GM21360 (cell line): ENCODE measurements around the gene S100A9.

Experiments
- ATAC-seq: cut with Tn5 transposase; IDR thresholded peaks from one replicate; pipeline ENCODE4 v1.9.1; 2021; ENCODE audit warnings: mild to moderate bottlenecking, moderate library complexity; ENCODE audit not compliant: unreplicated experiment

Gene S100A9

GRCh38 chr1:153360592-153361479, 3.2 kb downstream of the S100A9 start:
- no peak for ATAC-seq

GRCh38 chr1:153361480-153362109, 3.9 kb downstream of the S100A9 start:
- no peak for ATAC-seq

GRCh38 chr1:153362187-153362775, 4.6 kb downstream of the S100A9 start:
- ATAC-seq: no peak

GRCh38 chr1:153363641-153364040, 6.0 kb downstream of the S100A9 start:
- no peak for ATAC-seq

GRCh38 chr1:153364156-153364555, 6.5 kb downstream of the S100A9 start:
- ATAC-seq: no peak

DNA sequence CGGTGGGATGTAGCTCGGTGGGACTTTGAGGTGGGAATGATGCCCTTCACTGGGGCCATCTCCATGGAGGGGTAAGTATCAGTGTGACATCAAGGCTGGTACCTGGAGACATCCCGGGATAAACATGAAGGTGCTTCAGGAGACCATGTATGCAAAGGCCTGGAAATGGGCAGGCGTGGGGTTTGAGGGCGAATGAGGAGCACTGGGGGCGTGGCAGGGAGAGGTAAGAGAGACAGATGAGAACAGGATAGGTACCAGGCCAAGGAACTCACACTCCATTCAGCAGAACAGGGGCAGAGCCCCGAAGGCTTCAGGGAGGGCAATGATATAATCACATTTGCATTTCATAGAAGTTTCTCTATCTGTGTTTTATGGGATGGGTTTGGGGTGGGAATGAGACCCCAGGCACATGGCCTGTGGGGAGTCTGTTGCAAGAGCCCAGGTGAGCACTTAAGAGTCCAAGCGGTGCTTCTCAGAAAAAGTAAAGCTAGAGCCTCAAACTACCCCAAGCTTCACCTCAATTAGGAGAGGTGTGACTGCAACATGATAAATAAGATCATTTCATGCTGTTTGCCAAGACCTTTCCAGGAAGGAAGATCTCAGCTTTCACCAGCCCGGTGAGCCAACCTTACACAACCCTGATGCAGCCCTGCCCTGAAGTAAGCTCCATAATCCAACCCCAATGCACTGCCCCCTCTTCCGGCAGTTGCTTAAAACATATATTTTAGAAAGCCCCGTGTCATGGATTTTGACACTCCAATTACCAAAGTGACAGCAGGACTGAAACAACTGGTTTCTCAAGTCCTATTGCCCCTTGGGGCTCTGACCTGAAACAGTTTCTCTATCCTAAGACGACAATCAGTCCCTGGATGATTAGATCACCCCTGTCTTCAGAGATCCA, 7.4 kb downstream of the S100A9 start:
- ATAC-seq: no peak

- ATAC-seq: no peak
These were observed 8.0 kb downstream of the S100A9 start for GRCh38 chr1:153365696-153366095.

DNA sequence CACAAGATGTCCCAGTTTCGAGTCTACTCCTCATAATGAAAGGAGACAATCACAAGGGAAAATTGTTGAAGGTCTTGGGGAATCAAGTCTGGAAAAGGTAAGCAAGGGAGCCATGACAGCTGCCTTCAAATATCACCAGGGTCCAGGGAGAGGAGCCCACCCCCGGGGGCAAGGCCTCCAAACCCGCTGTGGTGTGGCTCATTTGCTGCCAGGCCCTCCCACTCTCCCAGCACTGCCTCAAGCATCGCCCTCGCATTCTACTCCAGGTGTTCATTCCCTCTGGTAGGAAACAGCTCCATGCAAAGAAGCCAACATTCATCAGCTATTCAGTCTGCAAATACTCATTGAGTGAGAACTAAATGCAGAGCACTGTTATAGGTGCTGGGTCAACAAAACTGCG, 8.6 kb downstream of the S100A9 start:
- ATAC-seq: no peak

- ATAC-seq: no peak
These were observed 9.4 kb downstream of the S100A9 start for GRCh38 chr1:153367090-153367489.

- ATAC-seq: no peak
These were observed 10.8 kb downstream of the S100A9 start for GRCh38 chr1:153368495-153368894.

DNA sequence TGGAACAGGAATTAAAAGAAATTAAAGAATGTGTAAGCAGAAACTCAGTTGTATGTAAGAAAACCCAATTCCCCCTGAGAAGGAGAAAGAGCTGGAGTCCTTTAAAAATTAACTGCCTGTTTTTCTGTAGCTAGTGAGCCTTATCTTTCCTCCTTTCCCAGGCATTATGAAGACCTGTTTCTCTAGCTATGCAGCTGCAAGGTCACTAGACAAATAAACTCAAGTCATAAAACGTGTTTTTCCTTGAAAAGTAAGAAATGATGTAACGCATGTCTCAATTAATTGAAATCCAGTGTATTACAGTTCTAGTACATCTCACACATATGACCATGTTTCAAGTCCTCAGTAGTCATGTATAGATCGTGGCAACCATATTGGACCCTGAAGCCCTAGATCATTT, 12.5 kb downstream of the S100A9 start:
- ATAC-seq: no peak

- no peak for ATAC-seq
These were observed 13.6 kb downstream of the S100A9 start for GRCh38 chr1:153371231-153371630.

DNA sequence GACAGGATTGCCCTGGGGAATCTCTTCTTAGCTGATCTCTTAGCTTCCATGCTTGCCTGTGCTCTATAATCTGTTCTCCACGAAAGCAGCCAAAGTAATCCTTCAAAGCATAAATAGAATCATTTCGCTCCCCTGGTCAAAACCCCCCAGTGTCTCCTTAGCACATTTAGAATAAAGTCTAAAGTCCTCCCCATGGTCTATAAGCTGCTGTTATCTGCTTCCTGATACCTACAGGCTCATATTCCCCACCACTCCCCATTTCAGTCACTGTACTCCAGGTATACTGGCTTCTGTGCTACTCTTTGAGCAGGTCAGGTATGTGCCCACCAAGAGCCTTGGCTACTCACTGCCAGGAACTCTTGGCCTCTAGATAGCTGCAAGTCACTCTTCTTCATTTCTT, 14.9 kb downstream of the S100A9 start:
- ATAC-seq: no peak

GRCh38 chr1:153374071-153374470, 16.4 kb downstream of the S100A9 start:
- no peak for ATAC-seq

- no peak for ATAC-seq
These were observed 17.9 kb downstream of the S100A9 start, which contains the start of gene S100A12 for GRCh38 chr1:153375511-153375910. Gene S100A12, minus strand, starts transcription at chr1:153375621. Its CDS starts 1,029 bp downstream, at chr1:153374592.

DNA sequence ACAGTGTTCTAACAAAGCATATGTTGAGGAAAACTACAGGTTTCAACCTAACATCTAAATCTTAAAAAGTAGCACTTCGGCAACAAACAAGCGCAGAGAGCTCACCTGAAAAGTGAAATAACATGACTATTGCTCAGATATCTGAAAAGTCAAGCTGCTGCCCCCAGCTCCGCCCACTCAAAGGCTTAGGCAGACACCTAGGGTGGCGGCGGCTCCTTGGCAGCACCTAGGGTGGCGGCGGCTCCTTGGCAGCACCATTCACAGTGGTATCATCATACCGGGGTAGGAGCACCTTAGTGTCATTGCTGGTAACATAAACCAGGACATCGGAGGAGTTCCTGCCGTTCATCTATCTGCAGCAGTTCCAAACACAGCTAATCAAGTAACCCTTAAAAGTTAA, 21.9 kb downstream of the S100A9 start:
- no peak for ATAC-seq

DNA sequence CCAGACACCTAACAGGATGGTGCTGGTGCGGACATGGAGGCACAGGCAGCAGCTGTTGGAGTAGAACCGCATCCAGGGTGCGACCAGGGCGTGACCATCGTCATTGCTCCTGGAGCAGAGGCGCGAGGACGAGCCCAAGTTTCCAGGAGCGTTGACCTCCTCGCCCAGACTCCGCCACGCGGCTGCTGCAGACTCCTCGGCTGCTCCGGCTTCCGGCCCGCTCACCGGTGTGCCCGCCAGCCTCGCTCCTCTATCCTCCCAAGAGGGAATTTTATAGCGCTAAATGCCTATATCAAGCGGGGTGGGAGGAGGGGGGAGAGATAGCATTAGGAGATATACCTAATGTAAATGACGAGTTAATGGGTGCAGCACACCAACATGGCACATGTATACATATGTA, 23.1 kb downstream of the S100A9 start:
- no peak for ATAC-seq

DNA sequence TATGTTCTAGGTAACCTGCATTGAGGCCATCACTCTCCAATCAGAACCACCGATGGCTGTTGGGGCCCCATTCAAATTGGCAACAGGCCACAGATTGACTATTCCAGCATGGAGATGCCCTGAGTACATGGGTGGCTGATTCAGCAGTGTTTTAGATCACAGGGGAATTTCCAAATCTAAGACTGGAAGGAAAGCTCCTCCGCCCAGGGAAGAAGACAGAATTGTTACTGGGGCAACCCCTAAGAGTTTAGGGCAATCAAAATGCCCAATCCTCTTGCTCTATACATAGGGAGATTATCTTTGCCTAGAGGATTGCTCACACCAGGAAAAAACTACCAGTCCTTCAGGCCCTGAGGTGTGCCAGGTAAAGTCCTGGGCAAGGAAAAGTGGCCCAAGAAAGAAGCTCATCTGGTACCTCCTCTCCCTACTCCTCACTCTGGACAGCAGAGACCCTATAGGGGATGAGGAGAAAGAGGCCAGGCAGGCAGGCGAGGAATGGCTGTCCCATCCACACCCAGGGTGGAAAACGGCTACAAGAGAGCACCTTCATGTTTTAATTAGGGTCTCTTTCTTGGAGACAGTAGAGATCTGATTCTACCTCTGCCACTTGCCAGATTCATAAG, 27.4 kb downstream of the S100A9 start:
- no peak for ATAC-seq

DNA sequence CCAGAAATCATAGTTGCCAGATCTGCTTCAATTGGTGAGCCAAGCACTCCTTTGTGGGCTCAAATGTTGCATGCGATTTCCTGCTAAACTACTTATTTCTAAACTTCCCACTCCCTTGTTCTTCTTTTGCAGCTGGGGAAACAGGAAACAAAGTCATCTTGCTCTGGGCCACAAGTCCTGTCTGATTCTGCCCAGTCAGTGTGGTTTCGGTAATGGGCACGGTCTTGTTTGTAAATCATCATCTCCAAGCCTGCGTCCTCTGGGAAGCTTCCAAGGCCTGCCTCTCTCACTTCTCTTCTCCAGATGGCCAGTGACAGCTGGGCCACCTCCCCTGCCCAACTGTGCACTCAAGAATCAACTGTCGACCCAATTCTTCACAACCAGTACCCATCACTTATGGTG, 28.8 kb downstream of the S100A9 start:
- ATAC-seq: no peak

DNA sequence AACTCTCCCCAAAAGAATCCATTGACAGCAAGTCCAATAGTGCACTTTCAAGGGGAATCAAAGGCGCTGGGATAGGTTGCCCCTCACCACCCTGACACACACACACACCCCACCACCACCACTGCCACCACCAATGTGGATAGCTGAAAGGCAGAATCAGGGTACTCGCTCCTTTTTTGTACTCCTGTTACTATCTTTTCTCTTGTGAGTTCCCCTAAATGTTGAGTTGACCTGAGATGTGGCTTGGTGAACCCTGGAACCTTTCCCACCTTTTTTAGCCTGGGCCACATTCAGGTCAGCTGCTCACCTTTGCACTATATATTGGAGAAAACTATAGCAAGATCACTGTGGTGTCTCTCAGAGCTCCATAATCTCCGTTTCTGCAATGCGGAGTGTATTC, 29.3 kb downstream of the S100A9 start:
- no peak for ATAC-seq
